22Rv1 (cell line): ENCODE results near the gene PTK7.

ENCODE experiments used
- CTCF ChIP-seq: fragments of 450-650 bp; IDR thresholded peaks from 2 replicates; pipeline ENCODE4 v1.5.1; 2017; ENCODE audit warnings: mild to moderate bottlenecking
- ZFX ChIP-seq: fragments of 450-650 bp; IDR thresholded peaks from 2 replicates; pipeline ENCODE4 v1.6.1; 2017; ENCODE audit warnings: antibody characterized with exemption, borderline replicate concordance

- TF ChIP-seq ZFX (no peak), CTCF (no peak)
Measured at GRCh38 chr6:43103253-43103876, 27.3 kb downstream of the PTK7 start.
